Renal cortex interstitium (tissue), 11 donors: Measurements from ENCODE around the gene PBX2. TPM values are rescaled to one million over a fixed set of nuclear protein-coding genes. Genes with fewer than 3 reads are reported as not detected.
"Not testable (repeated sequence)": the region's sequence is repeated elsewhere in the genome, so short reads cannot be mapped to it uniquely, and the experiment has no call there.

Experiments used
- DNase-seq, 11 donors: peaks; one replicate each; pipeline ENCODE4 v3.0.0-alpha.2; 2013; ENCODE audit warnings: low read depth in 9 of 11, low spot score in 4 of 11; ENCODE audit errors: extremely low read depth in 1 of 11
- polyA plus RNA-seq, 3 donors: library from polyadenylated mRNA; unstranded; fragments of 120-200 nt; gene quantifications; one replicate each; pipeline ENCODE4 v1.2.1, GENCODE V29; 2013; ENCODE audit not compliant: insufficient read length in 3 of 3

Gene PBX2
- polyA plus RNA-seq, 3 donors, result 173 to 193 (median 191) TPM

- DNase-seq, result no peak
These were observed 1.9 kb upstream of the PBX2 start for GRCh38 chr6:32191696-32192607.

DNA sequence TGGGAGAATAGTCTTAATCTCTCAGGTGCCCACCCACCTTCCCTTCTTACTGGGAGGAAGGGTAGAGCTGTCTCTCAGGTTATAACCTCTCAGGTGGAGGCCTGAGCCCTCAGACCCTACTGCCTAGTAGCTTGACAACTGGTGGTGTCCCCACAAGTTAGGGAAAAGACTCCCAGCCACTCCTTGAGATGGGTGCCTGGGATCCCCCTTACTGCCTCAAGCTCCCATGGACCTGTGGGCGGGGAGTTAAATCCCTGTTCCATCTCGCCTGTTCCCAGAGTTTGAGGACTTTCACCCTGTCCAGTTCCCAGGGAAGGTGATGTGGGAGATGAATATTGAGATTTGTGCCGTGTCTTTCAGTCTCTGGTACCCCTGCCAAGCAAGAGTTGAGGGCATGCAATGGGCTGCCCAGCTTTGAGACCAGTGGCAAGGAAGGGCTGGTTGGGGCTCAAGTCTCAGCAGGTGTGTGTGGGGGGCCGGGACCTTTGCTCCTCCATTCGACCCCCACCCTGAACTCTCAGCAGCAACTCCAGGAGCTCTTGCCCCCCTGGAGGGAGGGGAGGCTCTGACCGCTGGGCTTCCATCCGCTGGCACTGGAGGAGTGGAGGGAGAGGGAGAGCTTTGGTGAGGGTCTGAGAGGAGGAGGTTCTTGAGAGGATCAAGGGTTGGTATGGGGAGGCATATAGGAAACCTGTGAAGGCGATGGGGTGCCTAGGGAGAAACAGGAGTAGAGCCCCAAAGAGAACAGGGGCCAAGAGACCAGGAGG is 1.1 kb upstream of the PBX2 start:
- DNase-seq, result no peak

GRCh38 chr6:32189742-32190053 is 304 bp downstream of the PBX2 start:
- no peak for DNase-seq

- no peak for DNase-seq
These were observed 797 bp downstream of the PBX2 start for GRCh38 chr6:32189069-32189741.

GRCh38 chr6:32188381-32189068 is 1.5 kb downstream of the PBX2 start:
- no peak for DNase-seq

DNA sequence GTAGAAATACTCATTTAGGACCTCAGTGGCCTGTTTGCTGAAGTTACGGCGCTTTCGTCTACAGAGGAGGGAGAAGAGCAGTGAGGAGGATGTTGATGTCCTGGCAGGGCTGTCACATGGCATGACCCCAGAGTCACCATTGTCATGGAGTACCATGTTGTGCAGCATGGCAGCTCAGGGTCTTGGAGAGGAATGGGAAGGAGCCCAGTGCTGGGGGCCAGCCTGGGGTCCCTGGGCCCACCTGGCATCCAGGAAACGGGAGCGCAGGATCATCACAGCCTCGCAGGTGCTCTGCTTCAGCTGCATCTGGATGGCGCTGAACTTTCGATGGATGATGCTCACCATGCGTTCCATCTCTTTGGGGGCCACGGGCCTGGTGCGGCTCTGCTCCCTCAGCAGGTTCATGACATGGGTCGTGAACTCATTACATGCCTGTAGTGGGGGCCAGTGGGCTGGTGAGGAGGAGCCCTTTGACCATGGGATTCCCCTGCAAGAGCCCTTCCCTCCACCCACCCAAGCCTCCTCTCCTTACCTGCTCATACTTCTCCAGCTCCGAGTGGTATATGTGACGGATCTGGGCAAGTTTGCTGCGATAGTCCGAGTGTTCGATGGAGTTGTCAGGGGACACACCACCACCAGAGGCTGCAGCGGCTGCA is 2.1 kb downstream of the PBX2 start:
- not testable (repeated sequence) for DNase-seq

- DNase-seq, result no peak
These were observed 2.8 kb downstream of the PBX2 start for GRCh38 chr6:32187009-32187709.

- DNase-seq, result not testable (repeated sequence)
These were observed 3.7 kb downstream of the PBX2 start for GRCh38 chr6:32186151-32186840.

DNA sequence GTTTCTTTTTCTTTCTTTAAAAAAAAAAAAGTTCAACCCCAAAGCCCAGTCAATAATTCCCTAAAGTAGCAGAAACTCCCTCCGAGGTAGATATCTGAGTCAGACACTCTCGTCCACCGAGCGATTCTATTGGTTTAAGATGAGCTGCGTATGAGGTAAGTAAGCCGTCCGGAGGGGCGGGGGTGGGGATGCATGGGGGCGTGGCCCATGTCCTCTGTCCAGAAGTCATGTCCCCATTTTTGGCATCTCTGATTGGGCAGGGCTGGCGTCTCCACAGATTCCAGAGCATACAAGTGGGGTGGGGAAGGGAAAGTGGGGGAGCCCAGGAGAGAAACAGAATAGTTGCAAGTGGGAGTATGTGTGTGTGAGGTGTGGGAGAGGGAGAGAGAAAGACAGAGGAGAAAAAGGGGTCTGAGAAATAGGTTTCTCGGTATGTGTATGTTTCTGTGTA is 4.3 kb downstream of the PBX2 start:
- DNase-seq, result not testable (repeated sequence)

DNA sequence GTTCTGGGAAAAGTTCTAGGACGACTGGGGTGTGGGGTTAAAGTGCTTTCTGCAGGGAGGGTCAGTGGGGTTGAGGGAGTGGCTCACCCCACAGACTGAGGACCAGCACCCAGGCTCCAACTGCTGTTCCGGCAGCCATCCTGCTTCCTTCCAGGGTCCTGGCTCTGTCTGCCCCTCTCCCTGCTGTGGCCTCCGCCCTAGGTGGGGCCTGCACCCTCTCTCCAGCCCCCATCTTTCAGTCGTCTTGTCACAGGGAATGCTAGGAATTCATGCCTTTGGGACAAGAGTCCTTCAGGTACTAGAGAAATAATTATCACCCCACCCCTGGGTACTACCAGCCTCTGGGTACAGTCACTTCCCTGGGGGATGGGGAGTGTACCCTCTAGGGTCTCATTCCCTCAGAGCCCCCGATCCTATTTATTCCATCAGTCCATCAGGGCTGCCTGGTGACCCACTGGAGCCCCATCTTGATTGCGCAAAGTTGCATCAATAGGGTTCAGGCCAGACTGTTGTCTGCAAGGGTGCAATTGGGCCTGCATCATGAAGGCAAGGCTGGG is 5.8 kb downstream of the PBX2 start, which contains the start of gene AGER:
Gene AGER, minus strand, starts transcription at position 170 of the 557 bp plus-strand sequence. Its CDS starts 31 bp downstream, at position 139.
- DNase-seq, result no peak

GRCh38 chr6:32183483-32184083 is 6.4 kb downstream of the PBX2 start:
- no peak for DNase-seq

DNA sequence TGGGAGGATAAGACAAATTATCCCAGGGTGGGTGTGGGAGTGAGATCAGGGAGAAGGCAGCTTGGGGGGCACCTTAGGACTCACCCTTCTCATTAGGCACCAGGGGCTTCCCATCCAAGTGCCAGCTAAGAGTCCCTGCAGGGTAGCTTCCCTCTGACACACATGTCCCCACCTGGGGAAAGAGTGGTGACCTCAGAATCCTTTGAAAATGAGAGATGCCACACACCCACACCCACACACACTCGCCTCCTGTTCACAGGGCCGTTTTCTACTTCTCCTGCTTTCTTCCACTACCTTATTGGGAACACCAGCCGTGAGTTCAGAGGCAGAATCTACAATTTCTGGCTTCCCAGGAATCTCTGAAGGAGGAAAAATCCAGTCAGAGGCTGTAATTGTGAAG is 7.0 kb downstream of the PBX2 start:
- DNase-seq, result no peak

DNA sequence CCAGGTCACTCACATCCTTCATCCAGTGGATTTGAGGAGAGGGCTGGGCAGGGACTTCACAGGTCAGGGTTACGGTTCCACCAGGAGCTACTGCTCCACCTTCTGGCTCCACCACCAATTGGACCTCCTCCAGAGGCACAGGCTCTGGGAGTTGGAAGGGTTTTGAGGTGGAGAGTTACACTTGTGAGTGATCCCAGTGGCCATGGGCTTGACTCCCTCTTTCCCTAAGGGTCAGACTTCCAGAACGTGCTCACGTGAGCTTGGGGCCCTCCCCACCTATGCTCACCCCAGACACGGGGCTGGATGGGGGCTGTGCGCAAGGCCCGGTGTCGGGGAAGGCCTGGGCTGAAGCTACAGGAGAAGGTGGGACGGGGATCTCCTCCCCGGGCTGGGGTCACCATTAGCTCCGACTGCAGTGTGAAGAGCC is 7.4 kb downstream of the PBX2 start:
- DNase-seq, result no peak

DNA sequence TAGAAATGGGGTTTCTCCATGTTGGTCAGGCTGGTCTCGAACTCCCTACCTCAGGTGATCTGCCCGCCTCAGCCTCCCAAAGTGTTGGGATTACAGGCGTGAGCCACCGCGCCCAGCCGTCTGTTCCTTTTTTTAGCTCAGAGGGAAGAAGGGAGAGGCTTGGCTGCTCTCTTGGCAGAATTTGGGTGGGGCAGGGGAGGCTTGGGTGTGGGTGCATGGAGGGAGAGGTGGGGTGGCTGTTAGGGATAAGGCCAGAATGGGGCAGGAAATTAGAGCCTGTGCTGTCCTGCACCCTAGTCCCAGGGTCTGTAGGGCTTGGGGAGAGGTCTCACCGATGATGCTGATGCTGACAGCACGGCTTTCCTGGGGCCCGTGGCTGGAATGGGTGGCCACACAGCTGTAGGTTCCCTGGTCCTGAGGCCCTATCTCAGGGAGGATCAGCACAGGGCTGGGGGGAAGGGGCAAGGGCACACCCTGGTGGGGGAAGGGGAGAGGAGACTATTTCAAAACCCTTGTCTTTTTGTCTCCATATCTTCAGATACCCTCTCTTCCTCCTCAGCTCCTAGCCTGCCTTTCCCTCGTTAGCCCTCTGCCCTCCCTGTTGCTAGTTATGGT is 8.0 kb downstream of the PBX2 start:
- no peak for DNase-seq

DNA sequence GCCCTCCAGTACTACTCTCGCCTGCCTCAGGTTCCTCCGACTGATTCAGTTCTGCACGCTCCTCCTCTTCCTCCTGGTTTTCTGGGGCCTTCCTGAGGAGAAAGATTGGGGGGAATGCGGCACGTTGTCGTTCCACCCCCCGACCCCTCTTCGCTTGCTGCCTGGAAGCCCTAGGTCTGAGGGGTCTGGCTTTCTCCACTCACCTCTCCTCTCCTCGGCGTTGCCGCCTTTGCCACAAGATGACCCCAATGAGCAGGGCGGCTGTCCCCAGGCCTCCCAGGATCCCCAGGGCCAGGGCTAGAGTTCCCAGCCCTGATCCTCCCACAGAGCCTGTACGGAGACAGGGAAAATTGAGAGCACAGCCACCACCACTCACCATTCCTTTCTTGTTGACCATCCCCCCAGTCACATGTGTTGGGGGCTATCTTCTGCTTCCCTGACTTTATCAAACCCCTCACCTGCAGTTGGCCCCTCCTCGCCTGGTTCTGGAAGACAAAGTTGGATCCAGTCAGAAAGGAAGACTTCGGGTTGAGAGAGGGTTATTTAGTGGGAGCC is 8.8 kb downstream of the PBX2 start:
- DNase-seq, result no peak
